Keratinocyte (primary cell): Measurements from ENCODE around the gene FTL. TPM values are rescaled to one million over a fixed set of nuclear protein-coding genes. Genes with fewer than 3 reads are reported as not detected.

Source experiments
- DNase-seq: peaks from one replicate; pipeline ENCODE4 v3.0.0-alpha.2; 2011; ENCODE audit warnings: low read depth, missing footprints, low spot score
- FAIRE-seq: peaks from 2 replicates; lab custom pipeline; 2011; peaks lifted over from hg19 to GRCh38; lab: Jason Lieb, UNC
- H2AFZ ChIP-seq: 2 replicates; pipeline ENCODE4 v1.6.0; 2012; ENCODE audit warnings: low read length, control low read depth, inconsistent platforms; ENCODE audit not compliant: control insufficient read depth
- H3K27ac ChIP-seq: 2 replicates; pipeline ENCODE4 v1.5.1; 2011; ENCODE audit warnings: low read length; ENCODE audit not compliant: control insufficient read depth, insufficient read depth
- H3K27me3 ChIP-seq: 3 replicates; pipeline ENCODE4 v1.6.0; 2011; ENCODE audit warnings: low read length; ENCODE audit not compliant: control insufficient read depth, insufficient read depth; ENCODE audit errors: extremely low read depth
- H3K36me3 ChIP-seq, 2 experiments: 2 replicates in 1 of 2; 3 replicates in 1 of 2; pipeline ENCODE4 v1.5.1; 2011; ENCODE audit warnings: low read length in 2 of 2, mild to moderate bottlenecking in 1 of 2; ENCODE audit not compliant: control insufficient read depth in 2 of 2, insufficient read depth in 2 of 2; ENCODE audit errors: extremely low read depth in 1 of 2
- H3K4me1 ChIP-seq: 3 replicates; pipeline ENCODE4 v1.5.1; 2011; ENCODE audit warnings: low read length; ENCODE audit not compliant: control insufficient read depth, insufficient read depth; ENCODE audit errors: extremely low read depth
- H3K4me2 ChIP-seq: 3 replicates; pipeline ENCODE4 v1.6.0; 2011; ENCODE audit warnings: low read depth, low read length; ENCODE audit not compliant: control insufficient read depth, insufficient read depth; ENCODE audit errors: extremely low read depth
- H3K4me3 ChIP-seq, 3 experiments: fragments of 200-600 bp in 1 of 3; sonication (generic) in 1 of 3; 2 replicates in 2 of 3; 3 replicates in 1 of 3; pipeline ENCODE4 v1.5.1; 2011 to 2016; ENCODE audit warnings: low read length in 3 of 3, mild to moderate bottlenecking in 3 of 3, control low read depth in 2 of 3, inconsistent platforms in 1 of 3, low read depth in 1 of 3, mixed read lengths in 1 of 3, mixed run types in 1 of 3, moderate library complexity in 1 of 3; ENCODE audit not compliant: control insufficient read depth in 2 of 3, insufficient read depth in 2 of 3; ENCODE audit errors: extremely low read depth in 1 of 3
- H3K79me2 ChIP-seq: 2 replicates; pipeline ENCODE4 v1.6.0; 2012; ENCODE audit warnings: low read length; ENCODE audit not compliant: control insufficient read depth, insufficient read depth
- H3K9ac ChIP-seq: 3 replicates; pipeline ENCODE4 v1.6.0; 2011; ENCODE audit warnings: low read length; ENCODE audit not compliant: control insufficient read depth, insufficient read depth; ENCODE audit errors: extremely low read depth
- H3K9me1 ChIP-seq: 3 replicates; pipeline ENCODE4 v1.6.0; 2011; ENCODE audit warnings: low read length; ENCODE audit not compliant: control insufficient read depth, insufficient read depth; ENCODE audit errors: extremely low read depth
- H3K9me3 ChIP-seq: 2 replicates; pipeline ENCODE4 v1.5.1; 2012; ENCODE audit warnings: low read depth, low read length; ENCODE audit not compliant: control insufficient read depth
- H4K20me1 ChIP-seq: 3 replicates; pipeline ENCODE4 v1.6.0; 2011; ENCODE audit warnings: low read length; ENCODE audit not compliant: control insufficient read depth, insufficient read depth; ENCODE audit errors: extremely low read depth
- CTCF ChIP-seq, 3 experiments: IDR thresholded peaks in 1 of 3; conservative IDR thresholded peaks in 1 of 3; optimal IDR thresholded peaks in 1 of 3; 2 replicates in 2 of 3; 3 replicates in 1 of 3; pipeline versions ENCODE3 to v1.5.1; 2011; ENCODE audit warnings: low read length in 3 of 3, mild to moderate bottlenecking in 3 of 3, moderate library complexity in 2 of 3, control low read depth in 1 of 3, inconsistent platforms in 1 of 3; ENCODE audit not compliant: insufficient read depth in 2 of 3; ENCODE audit errors: extremely low read depth in 1 of 3
- EZH2 ChIP-seq: IDR thresholded peaks from one replicate; pipeline ENCODE4 v1.6.1; 2012; ENCODE audit warnings: inconsistent platforms, mild to moderate bottlenecking, low read length, moderate library complexity
- dilution Hi-C: fragments of 300-500 bp; cut with MboI; formaldehyde crosslinking; loops from one replicate; pipeline ENCODE4 v1.7.0; 2020; ENCODE audit warnings: low sequenced_read_pairs; ENCODE audit not compliant: extremely low pct_ligation_motif_present
- polyA plus RNA-seq, 5 experiments: library from polyadenylated mRNA; depleted of rRNA in 3 of 5; stranded (reverse) in 3 of 5; stranded (forward) in 1 of 5; unstranded in 1 of 5; fragments of >200 nt; gene quantifications; 1 replicate in 1 of 5; 2 replicates in 3 of 5; 3 replicates in 1 of 5; pipeline versions ENCODE4 v1.2.1 to v1.2.3, GENCODE V29; 2011 to 2012; ENCODE audit warnings: missing spikeins in 2 of 5, low read depth in 1 of 5, low replicate concordance in 1 of 5

Gene FTL
- polyA plus RNA-seq, 1 donor (not counting 4 experiments of a cell fraction or from before 2014, with no cell fraction given) = 838 TPM

- dilution Hi-C loops = no loop called here
- FAIRE-seq = no peak
Measured at GRCh38 chr19:48988286-48988685, 23.2 kb downstream of the FTL start.

GRCh38 chr19:48988860-48989259, 23.8 kb downstream of the FTL start:
- peaks cover 38 to 42% of the 10 kb centered on the region in 2 experiments for H3K36me3 ChIP-seq
- H3K79me2 ChIP-seq = peaks cover 41% of the 10 kb centered on the region

More at GRCh38 chr19:48988286-48988685, 23.2 kb downstream of the FTL start:
- no peaks in the 10 kb centered on the region for H3K9me3 ChIP-seq
- no peak overlapping the region for H3K4me3 ChIP-seq
- no peak for DNase-seq
- no peaks in the 10 kb centered on the region for H3K9me1 ChIP-seq
- peaks cover 42 to 47% of the 10 kb centered on the region in 2 experiments for H3K36me3 ChIP-seq
- H3K27ac ChIP-seq = no peak overlapping the region
- H3K4me1 ChIP-seq = peaks cover 4% of the 10 kb centered on the region
- no peak overlapping the region for H3K4me2 ChIP-seq
- no peaks in the 10 kb centered on the region for H3K27me3 ChIP-seq
- peaks cover 39% of the 10 kb centered on the region for H3K79me2 ChIP-seq
- no peak overlapping the region for H2AFZ ChIP-seq
- no peaks in the 10 kb centered on the region for H4K20me1 ChIP-seq
- TF ChIP-seq EZH2 (no peak), CTCF (optimal IDR thresholded peaks at IDR 0.05 in 1 of 3, IDR thresholded peaks at IDR 0.05 in 1 of 3, conservative IDR thresholded peaks at IDR 0.05 in 1 of 3; ENCODE audit: extremely low read depth in 1 of 3, insufficient read depth in 2 of 3, low read length in 3 of 3) (no peak)
- no peak overlapping the region for H3K9ac ChIP-seq

More at GRCh38 chr19:48988860-48989259, 23.8 kb downstream of the FTL start:
- Histone ChIP-seq H3K9me3 (no peaks in the 10 kb centered on the region), H3K4me1 (peaks cover 4% of the 10 kb centered on the region), H4K20me1 (no peaks in the 10 kb centered on the region), H3K4me2 (no peak overlapping the region), H3K27me3 (no peaks in the 10 kb centered on the region), H2AFZ (no peak overlapping the region), H3K4me3 (no peak overlapping the region), H3K9ac (no peak overlapping the region), H3K9me1 (no peaks in the 10 kb centered on the region), H3K27ac (no peak overlapping the region)
- TF ChIP-seq CTCF (optimal IDR thresholded peaks at IDR 0.05 in 1 of 3, IDR thresholded peaks at IDR 0.05 in 1 of 3, conservative IDR thresholded peaks at IDR 0.05 in 1 of 3; ENCODE audit: extremely low read depth in 1 of 3, insufficient read depth in 2 of 3, low read length in 3 of 3) (no peak), EZH2 (no peak)
- dilution Hi-C loops = no loop called here
- no peak for FAIRE-seq
- no peak for DNase-seq
